Breast epithelium (tissue), 4 donors: Measurements from ENCODE around the gene CRYBG1. TPM values are rescaled to one million over a fixed set of nuclear protein-coding genes. Genes with fewer than 3 reads are reported as not detected.

ENCODE experiments used
- DNase-seq, 2 donors: peaks; one replicate each; pipeline ENCODE4 v3.0.0-alpha.2; 2019; ENCODE audit warnings: low spot score in 2 of 2
- H3K27ac ChIP-seq, 2 donors: fragments of 200-600 bp; sonication (generic) in 1 of 2; one replicate each; pipeline ENCODE4 v1.5.1; 2016 to 2019; ENCODE audit warnings: mild to moderate bottlenecking in 1 of 2
- H3K27me3 ChIP-seq, 2 donors: fragments of 200-600 bp; sonication (generic) in 1 of 2; one replicate each; pipeline versions ENCODE4 v1.5.1 to v1.6.0; 2017 to 2019; ENCODE audit warnings: control low read depth in 1 of 2, mild to moderate bottlenecking in 1 of 2
- H3K36me3 ChIP-seq: fragments of 200-600 bp; one replicate; pipeline ENCODE4 v1.5.1; 2019
- H3K4me1 ChIP-seq, 2 donors: fragments of 200-600 bp; sonication (generic); one replicate each; pipeline ENCODE4 v1.5.1; 2016 to 2019; ENCODE audit warnings: control low read depth in 1 of 2
- H3K4me3 ChIP-seq, 3 donors: fragments of 200-600 bp; sonication (generic); 1 replicate in 2 of 3; 2 replicates in 1 of 3; pipeline ENCODE4 v1.5.1; 2016 to 2019; ENCODE audit warnings: mild to moderate bottlenecking in 3 of 3, moderate library complexity in 2 of 3
- H3K9me3 ChIP-seq, 2 donors: fragments of 200-600 bp; sonication (generic) in 1 of 2; one replicate each; pipeline ENCODE4 v1.5.1; 2016 to 2019; ENCODE audit warnings: control low read depth in 1 of 2
- POLR2A ChIP-seq: fragments of 450-650 bp; IDR thresholded peaks from one replicate; pipeline ENCODE4 v1.6.1; 2016; ENCODE audit warnings: antibody characterized with exemption, mild to moderate bottlenecking, moderate library complexity
- POLR2AphosphoS5 ChIP-seq, 3 donors: sonication (generic); formaldehyde crosslinking; IDR thresholded peaks; one replicate each; pipeline ENCODE4 v1.6.1; 2017; ENCODE audit warnings: antibody characterized with exemption in 3 of 3
- intact Hi-C: fragments of 100-400 bp; cut with DNase I; formaldehyde crosslinking; loops from one replicate; pipeline ENCODE4 v1.15.1; 2023; ENCODE audit warnings: low total_unique reads
- total RNA-seq, 3 donors: library from RNA; depleted of rRNA; stranded (reverse); fragments of >200 nt; gene quantifications; one replicate each; pipeline ENCODE4 v1.1.0, GENCODE V29; 2016
- TF ChIP-seq, protein P1 (sequence below), 3 donors: fragments of 450-650 bp; IDR thresholded peaks; one replicate each; pipeline ENCODE4 v1.5.1; 2016 to 2017; ENCODE audit warnings: antibody characterized with exemption in 3 of 3, mild to moderate bottlenecking in 3 of 3, moderate library complexity in 3 of 3

CRYBG1 gene, protein sequence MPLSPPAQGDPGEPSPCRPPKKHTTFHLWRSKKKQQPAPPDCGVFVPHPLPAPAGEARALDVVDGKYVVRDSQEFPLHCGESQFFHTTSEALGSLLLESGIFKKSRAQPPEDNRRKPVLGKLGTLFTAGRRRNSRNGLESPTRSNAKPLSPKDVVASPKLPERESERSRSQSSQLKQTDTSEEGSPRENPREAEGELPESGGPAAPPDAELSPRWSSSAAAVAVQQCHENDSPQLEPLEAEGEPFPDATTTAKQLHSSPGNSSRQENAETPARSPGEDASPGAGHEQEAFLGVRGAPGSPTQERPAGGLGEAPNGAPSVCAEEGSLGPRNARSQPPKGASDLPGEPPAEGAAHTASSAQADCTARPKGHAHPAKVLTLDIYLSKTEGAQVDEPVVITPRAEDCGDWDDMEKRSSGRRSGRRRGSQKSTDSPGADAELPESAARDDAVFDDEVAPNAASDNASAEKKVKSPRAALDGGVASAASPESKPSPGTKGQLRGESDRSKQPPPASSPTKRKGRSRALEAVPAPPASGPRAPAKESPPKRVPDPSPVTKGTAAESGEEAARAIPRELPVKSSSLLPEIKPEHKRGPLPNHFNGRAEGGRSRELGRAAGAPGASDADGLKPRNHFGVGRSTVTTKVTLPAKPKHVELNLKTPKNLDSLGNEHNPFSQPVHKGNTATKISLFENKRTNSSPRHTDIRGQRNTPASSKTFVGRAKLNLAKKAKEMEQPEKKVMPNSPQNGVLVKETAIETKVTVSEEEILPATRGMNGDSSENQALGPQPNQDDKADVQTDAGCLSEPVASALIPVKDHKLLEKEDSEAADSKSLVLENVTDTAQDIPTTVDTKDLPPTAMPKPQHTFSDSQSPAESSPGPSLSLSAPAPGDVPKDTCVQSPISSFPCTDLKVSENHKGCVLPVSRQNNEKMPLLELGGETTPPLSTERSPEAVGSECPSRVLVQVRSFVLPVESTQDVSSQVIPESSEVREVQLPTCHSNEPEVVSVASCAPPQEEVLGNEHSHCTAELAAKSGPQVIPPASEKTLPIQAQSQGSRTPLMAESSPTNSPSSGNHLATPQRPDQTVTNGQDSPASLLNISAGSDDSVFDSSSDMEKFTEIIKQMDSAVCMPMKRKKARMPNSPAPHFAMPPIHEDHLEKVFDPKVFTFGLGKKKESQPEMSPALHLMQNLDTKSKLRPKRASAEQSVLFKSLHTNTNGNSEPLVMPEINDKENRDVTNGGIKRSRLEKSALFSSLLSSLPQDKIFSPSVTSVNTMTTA (N-terminal part only)
- total RNA-seq = 100 to 1,000 TPM in 1 of 3 donors, 10 to 100 TPM in 2; 30.9 to 142 (median 38.3) TPM

DNA sequence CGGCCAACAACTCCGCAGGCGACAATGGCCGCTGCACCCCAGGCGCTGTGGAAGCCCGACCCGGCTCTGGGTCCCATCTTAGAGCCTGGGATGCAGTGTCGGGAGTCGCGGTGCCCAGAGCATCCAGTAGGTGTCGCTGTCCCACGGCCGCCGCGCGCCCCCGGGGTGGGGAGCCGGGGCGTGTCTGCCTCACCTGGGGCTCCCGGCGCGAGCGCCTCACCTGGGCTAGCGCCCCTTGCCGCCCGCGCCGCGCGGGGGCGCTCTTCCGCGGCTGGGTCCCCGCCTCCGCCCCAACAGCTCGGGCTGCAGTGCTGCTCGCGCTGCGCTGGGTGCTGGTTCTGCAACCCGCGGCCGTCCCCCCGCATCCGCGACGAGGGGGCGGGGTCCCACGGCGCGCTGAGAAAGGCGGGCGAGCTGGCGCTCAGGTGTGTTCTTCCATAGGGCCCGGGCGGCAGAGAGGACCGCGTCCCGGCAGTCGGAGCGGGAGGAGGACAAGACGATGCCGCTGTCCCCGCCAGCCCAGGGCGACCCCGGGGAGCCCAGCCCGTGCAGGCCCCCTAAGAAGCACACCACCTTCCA is at the start of gene CRYBG1:
CRYBG1 (plus strand) TSS at position 308 of the 579 bp plus-strand sequence; CDS start at position 500, 192 bp downstream.
- H3K27me3 ChIP-seq = peaks cover 0 to 4% of the 10 kb centered on the region in 2 donors
- intact Hi-C loops = no loop called here
- no peaks in the 10 kb centered on the region for H3K36me3 ChIP-seq
- H3K4me1 ChIP-seq = no peaks in the 10 kb centered on the region
- H3K4me3 ChIP-seq = peak within 1 kb of the TSS; percentile 31 to 82 (median 79)
- H3K9me3 ChIP-seq = no peaks in the 10 kb centered on the region
- TF ChIP-seq, protein P1, sequence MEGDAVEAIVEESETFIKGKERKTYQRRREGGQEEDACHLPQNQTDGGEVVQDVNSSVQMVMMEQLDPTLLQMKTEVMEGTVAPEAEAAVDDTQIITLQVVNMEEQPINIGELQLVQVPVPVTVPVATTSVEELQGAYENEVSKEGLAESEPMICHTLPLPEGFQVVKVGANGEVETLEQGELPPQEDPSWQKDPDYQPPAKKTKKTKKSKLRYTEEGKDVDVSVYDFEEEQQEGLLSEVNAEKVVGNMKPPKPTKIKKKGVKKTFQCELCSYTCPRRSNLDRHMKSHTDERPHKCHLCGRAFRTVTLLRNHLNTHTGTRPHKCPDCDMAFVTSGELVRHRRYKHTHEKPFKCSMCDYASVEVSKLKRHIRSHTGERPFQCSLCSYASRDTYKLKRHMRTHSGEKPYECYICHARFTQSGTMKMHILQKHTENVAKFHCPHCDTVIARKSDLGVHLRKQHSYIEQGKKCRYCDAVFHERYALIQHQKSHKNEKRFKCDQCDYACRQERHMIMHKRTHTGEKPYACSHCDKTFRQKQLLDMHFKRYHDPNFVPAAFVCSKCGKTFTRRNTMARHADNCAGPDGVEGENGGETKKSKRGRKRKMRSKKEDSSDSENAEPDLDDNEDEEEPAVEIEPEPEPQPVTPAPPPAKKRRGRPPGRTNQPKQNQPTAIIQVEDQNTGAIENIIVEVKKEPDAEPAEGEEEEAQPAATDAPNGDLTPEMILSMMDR (IDR thresholded peaks at IDR 0.05) = peak; percentile 73 to 90 (median 87)
- peak in 2 of 3 donors; percentile 26 to 34 for TF ChIP-seq POLR2AphosphoS5 (IDR thresholded peaks at IDR 0.05)
- TF ChIP-seq POLR2A = no peak
- peak within 1 kb of the TSS; percentile 76 to 83 for H3K27ac ChIP-seq
- peak; percentile 80 to 83 for DNase-seq

DNA sequence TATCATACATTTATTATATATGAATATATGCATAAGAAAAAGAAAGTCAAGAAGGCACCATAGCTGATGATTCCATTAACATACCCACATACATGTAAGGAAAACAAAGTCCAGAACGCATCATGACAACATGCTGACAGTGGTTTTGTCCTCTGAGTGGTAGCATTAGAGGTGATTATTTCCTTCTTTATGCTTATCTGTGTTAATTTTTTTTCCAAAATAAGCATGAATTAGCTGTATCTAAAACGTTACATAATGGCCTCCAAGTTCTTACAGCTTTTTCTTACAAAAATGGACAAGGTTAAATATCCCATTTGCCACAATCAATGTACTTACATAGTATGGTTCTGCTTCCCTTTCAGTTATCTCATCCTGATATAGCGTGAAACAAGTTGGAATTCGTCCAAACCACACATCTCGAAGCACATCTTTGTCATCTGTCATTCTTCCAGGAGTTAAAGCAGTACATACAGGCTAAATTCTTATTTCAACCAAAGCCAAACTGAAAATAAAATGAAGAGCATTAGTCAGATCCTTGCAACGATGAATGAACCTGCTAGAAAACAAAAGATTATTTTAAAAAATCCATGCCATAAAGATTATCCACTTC is 44.6 kb upstream of the CRYBG1 start:
- DNase-seq = no peak
- no peak overlapping the region for H3K27ac ChIP-seq
- TF ChIP-seq, protein P1 (IDR thresholded peaks at IDR 0.05) = no peak
- TF ChIP-seq POLR2AphosphoS5 (IDR thresholded peaks at IDR 0.05) = no peak
- no peak for TF ChIP-seq POLR2A
- no peaks in the 10 kb centered on the region for H3K36me3 ChIP-seq
- intact Hi-C loops = no loop called here
- H3K4me1 ChIP-seq = no peaks in the 10 kb centered on the region
- H3K27me3 ChIP-seq = no peaks in the 10 kb centered on the region
- no peak overlapping the region for H3K4me3 ChIP-seq
- H3K9me3 ChIP-seq = no peaks in the 10 kb centered on the region

DNA sequence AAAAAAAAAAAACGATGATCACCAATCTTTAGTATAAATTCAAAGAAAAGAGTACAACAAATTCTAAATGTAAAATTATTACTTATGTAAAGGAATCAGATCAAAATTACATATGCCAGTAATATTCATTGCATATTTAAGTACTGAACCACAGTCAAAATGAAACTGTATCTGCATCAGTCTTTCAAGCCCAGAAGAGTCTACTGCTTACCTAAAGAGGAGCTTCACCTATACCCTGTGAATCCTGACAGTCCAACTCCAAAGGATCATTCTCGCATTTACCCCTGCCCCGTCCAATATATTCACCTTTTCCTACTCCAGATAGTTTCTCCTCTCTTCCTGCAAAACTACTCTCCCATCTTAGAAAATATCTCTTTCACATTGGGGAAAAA is 44.1 kb upstream of the CRYBG1 start:
- Histone ChIP-seq H3K4me1 (no peaks in the 10 kb centered on the region), H3K27me3 (no peaks in the 10 kb centered on the region), H3K36me3 (no peaks in the 10 kb centered on the region), H3K4me3 (no peak overlapping the region), H3K27ac (no peak overlapping the region), H3K9me3 (no peaks in the 10 kb centered on the region)
- no peak for DNase-seq
- TF ChIP-seq POLR2A = no peak
- TF ChIP-seq, protein P1 (IDR thresholded peaks at IDR 0.05) = no peak
- TF ChIP-seq POLR2AphosphoS5 (IDR thresholded peaks at IDR 0.05) = no peak
- intact Hi-C loops = no loop called here

DNA sequence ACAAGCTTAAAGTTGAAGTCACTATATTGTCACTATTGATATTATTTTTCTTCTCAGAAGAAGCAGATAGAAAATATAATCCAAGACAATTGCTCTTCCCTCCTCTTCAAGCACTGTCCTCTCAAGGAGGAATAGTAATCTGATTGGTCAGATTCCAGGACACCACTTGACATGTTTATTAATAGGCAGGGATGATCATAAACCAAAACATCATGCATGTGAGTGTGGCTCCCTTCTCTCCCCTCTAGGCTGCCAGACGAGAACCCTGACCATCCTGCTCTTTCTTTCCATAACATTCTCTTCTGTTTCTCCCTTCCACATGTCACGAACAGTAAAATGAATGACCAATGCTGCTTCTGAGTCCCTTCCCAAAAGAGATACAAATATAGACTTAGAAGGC is 42.5 kb upstream of the CRYBG1 start:
- H3K9me3 ChIP-seq = no peaks in the 10 kb centered on the region
- no peak overlapping the region for H3K27ac ChIP-seq
- intact Hi-C loops = no loop called here
- H3K36me3 ChIP-seq = no peaks in the 10 kb centered on the region
- no peak overlapping the region for H3K4me3 ChIP-seq
- no peak for DNase-seq
- H3K4me1 ChIP-seq = no peaks in the 10 kb centered on the region
- TF ChIP-seq POLR2AphosphoS5 (IDR thresholded peaks at IDR 0.05) (no peak), POLR2A (no peak)
- TF ChIP-seq, protein P1 (IDR thresholded peaks at IDR 0.05) = no peak
- H3K27me3 ChIP-seq = no peaks in the 10 kb centered on the region
